Mucosa of descending colon (tissue), 3 donors: Measurements from ENCODE around the gene CHST11. TPM values are rescaled to one million over a fixed set of nuclear protein-coding genes. Genes with fewer than 3 reads are reported as not detected.

Experiments used
- ATAC-seq: fragments of 200-7000 bp; cut with Tn5 transposase; one replicate; pipeline ENCODE4 v1.9.1; 2020; ENCODE audit warnings: mild to moderate bottlenecking, moderate library complexity
- DNase-seq, 3 donors: peaks; one replicate each; pipeline ENCODE4 v3.0.0-alpha.2; 2020
- H3K36me3 ChIP-seq: fragments of 200-600 bp; one replicate; pipeline ENCODE4 v1.8.0; 2021; ENCODE audit warnings: low read depth, mild to moderate bottlenecking
- H3K4me1 ChIP-seq: fragments of 200-600 bp; one replicate; pipeline ENCODE4 v1.8.0; 2021; ENCODE audit warnings: low read depth, mild to moderate bottlenecking
- H3K4me3 ChIP-seq: fragments of 200-600 bp; one replicate; pipeline ENCODE4 v1.8.0; 2021; ENCODE audit warnings: mild to moderate bottlenecking
- H3K9me3 ChIP-seq: fragments of 200-600 bp; one replicate; pipeline ENCODE4 v1.8.0; 2021; ENCODE audit warnings: mild to moderate bottlenecking
- intact Hi-C, 2 donors: fragments of 100-400 bp; cut with DNase I in 1 of 2; cut with micrococcal nuclease in 1 of 2; formaldehyde crosslinking; loops; one replicate each; pipeline versions ENCODE4 v1.11.0 to v1.11.1; 2022; cut with DNase I, micrococcal nuclease
- total RNA-seq, 3 donors: library from RNA; stranded (reverse); fragmentation: NEBNext Ultra II Directional in 2 of 3; extraction: Animal tissue kit (Norgen Biotek cat#: 25700) in 2 of 3; gene quantifications; one replicate each; pipeline versions ENCODE4 v1.2.1 to v1.2.4, GENCODE V29; 2021 to 2023
- TF ChIP-seq, protein P1 (sequence below): fragments of 200-600 bp; IDR thresholded peaks from one replicate; pipeline ENCODE4 v1.8.0; 2022; ENCODE audit warnings: antibody characterized with exemption, mild to moderate bottlenecking
- donor health status: DM: no; HTN: no; CAD: no; lungs with moderate emphysema.
- donor health status: DM: no; HTN: no; CAD: no.
- donor health status: DM: no; HTN: yes; CAD: no.

Gene CHST11
- total RNA-seq, 3 donors from 2014 or later = 3.3 to 15.2 (median 6.6) TPM

DNA sequence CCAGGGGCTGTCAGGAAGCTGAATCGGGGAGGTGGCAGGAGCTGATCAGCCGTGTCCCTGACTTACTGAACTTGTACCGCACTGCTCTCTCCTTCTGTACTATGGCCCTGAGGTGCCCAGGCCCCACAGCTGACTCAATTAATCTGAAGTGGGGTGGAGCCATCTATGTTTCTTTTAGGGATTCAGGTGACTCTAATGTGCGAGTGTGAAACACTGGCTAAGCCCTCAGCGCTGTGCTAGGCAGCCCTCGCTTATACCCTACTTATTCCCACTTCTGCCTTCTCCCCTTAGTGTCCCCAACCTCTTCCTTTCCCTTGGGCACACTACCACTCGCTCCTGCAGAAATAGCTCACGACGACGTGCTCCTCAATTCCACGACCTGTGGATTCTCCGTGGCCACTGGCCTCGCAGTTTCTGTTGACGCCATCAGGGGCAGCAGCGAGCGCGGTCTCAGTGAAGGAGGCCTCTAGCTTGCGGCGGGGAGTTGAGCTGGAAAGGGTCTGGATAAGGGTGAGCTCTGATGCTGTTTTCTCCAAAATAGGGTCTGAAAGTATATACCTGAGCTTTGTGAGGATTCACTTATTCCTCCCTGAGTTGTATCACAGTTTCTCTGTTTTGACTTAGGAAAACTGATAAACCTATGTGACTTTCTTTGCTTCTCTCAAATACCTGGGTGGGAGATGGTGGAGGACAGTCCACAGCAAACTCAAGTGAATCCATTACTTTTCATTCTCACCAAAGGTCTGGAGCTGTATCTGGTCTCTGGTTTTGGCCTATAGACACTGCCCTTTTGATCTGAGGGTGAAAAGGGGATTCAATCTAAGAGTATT is 333.8 kb downstream of the CHST11 start:
- Histone ChIP-seq H3K36me3 (no peaks in the 10 kb centered on the region), H3K9me3 (no peaks in the 10 kb centered on the region), H3K4me1 (no peaks in the 10 kb centered on the region), H3K4me3 (no peak overlapping the region)
- DNase-seq (peak; percentile 43 to 57 (median 47)), ATAC-seq (peak; percentile 55)
- intact Hi-C loops = no loop called here
- TF ChIP-seq, protein P1, sequence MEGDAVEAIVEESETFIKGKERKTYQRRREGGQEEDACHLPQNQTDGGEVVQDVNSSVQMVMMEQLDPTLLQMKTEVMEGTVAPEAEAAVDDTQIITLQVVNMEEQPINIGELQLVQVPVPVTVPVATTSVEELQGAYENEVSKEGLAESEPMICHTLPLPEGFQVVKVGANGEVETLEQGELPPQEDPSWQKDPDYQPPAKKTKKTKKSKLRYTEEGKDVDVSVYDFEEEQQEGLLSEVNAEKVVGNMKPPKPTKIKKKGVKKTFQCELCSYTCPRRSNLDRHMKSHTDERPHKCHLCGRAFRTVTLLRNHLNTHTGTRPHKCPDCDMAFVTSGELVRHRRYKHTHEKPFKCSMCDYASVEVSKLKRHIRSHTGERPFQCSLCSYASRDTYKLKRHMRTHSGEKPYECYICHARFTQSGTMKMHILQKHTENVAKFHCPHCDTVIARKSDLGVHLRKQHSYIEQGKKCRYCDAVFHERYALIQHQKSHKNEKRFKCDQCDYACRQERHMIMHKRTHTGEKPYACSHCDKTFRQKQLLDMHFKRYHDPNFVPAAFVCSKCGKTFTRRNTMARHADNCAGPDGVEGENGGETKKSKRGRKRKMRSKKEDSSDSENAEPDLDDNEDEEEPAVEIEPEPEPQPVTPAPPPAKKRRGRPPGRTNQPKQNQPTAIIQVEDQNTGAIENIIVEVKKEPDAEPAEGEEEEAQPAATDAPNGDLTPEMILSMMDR = peak; percentile 39

DNA sequence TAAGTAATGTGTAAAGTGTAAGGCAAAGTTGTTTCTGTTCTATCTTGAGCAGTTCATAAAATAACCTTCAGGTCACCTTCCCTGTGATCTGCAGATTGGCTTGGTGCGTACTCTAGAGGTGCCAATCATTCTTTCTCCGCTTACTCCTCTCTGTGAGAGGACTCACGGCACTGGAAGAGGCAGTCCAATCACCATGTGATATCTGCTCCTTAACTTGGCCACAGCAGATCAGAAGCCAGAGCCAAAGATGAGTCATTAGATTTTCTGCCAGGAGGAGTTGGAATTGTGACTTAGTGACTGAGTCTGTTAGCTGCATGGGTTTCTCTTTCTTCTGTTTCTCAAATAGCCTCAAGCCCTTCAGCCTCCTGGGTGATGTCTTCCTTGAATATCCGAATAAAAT is 335.8 kb downstream of the CHST11 start:
- H3K4me1 ChIP-seq = no peaks in the 10 kb centered on the region
- intact Hi-C loops = no loop called here
- no peak overlapping the region for H3K4me3 ChIP-seq
- DNase-seq (peak in 1 of 3 donors; percentile 41), ATAC-seq (peak; percentile 50)
- TF ChIP-seq, protein P1 = no peak
- H3K9me3 ChIP-seq = no peaks in the 10 kb centered on the region
- H3K36me3 ChIP-seq = no peaks in the 10 kb centered on the region

DNA sequence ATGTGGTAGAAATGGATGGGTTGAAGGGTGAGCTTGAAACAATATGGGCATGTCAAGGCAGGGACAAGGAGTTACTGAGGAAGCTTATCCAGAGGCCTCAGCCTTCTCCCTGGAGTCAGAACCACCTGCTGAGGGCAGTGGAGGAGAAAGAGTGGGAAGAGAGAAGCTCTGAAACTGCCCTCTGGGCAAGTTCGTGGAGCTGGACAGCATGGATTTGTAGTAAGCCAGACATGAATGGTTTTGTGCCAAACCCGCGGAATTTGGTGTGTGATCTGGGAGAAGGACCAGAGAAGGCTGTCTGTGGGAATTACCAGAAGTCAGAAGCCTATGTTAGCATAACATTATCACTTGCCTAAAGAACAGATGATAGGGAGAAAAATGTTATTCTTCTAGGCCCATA is 336.5 kb downstream of the CHST11 start:
- DNase-seq (no peak), ATAC-seq (no peak)
- Histone ChIP-seq H3K36me3 (no peaks in the 10 kb centered on the region), H3K9me3 (no peaks in the 10 kb centered on the region), H3K4me1 (no peaks in the 10 kb centered on the region), H3K4me3 (no peak overlapping the region)
- intact Hi-C loops = no loop called here
- TF ChIP-seq, protein P1 = no peak

DNA sequence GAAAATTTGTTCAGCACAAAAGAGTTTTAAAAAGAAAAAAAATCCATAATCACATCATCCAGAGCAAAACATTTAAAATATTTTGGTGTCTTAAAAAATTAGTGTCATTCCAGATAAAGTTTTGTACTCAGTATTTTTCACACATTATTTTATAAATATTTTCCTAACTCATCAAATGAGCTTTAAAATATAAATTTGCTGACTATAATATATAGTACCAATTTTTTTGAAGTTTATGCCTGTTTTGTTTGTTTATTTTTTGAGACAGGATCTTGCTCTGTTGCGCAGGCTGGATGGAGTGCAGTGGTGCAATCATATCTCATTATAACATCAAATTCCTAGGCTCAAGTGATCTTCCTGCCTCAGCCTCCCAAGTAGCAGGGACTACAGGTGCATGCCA is 337.2 kb downstream of the CHST11 start:
- TF ChIP-seq, protein P1 = no peak
- DNase-seq = no peak
- no peak for ATAC-seq
- H3K4me1 ChIP-seq = no peaks in the 10 kb centered on the region
- no peak overlapping the region for H3K4me3 ChIP-seq
- H3K9me3 ChIP-seq = no peaks in the 10 kb centered on the region
- H3K36me3 ChIP-seq = no peaks in the 10 kb centered on the region
- intact Hi-C loops = no loop called here

DNA sequence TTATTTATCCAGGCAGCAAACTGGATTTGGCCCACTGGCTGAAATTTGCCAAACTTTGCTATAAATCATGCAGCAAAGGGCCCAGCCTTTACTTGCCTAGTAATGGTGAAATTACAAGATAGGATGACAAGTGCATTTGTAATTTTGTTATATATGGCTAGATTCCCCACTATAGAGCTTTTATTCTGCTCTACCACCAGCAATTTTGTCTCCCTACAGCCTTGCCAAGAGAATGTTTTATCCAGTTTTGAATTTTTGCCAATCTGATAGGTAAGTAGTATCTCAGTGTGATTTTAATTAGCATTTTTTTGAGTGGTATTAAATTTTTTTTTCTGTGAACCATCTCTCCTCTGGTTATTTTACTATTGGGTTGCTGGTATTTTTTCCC is 339.7 kb downstream of the CHST11 start:
- TF ChIP-seq, protein P1 = no peak
- intact Hi-C loops = no loop called here
- Histone ChIP-seq H3K4me3 (no peak overlapping the region), H3K36me3 (no peaks in the 10 kb centered on the region), H3K9me3 (no peaks in the 10 kb centered on the region), H3K4me1 (no peaks in the 10 kb centered on the region)
- ATAC-seq = no peak
- DNase-seq = no peak
